Endothelial cell (in vitro differentiated cells): ENCODE data around the gene PRAC1. TPM values are rescaled to one million over a fixed set of nuclear protein-coding genes. Genes with fewer than 3 reads are reported as not detected.
A peak's percentile ranks its signal among the peaks of the same experiment; 100 is the strongest.

Source experiments
- DNase-seq: peaks from one replicate; pipeline ENCODE4 v3.0.0; 2021; ENCODE audit warnings: low spot score
- H3K27ac Mint-ChIP-seq: one replicate; pipeline ENCODE4 v1.8.0; 2021; ENCODE audit warnings: mixed read lengths, inconsistent platforms; ENCODE audit not compliant: unreplicated experiment
- H3K27me3 Mint-ChIP-seq: one replicate; pipeline ENCODE4 v1.8.0; 2021; ENCODE audit warnings: mild to moderate bottlenecking, moderate library complexity, mixed read lengths, inconsistent platforms; ENCODE audit not compliant: unreplicated experiment
- H3K36me3 Mint-ChIP-seq: one replicate; pipeline ENCODE4 v1.8.0; 2021; ENCODE audit warnings: mild to moderate bottlenecking, low read depth, mixed read lengths, inconsistent platforms; ENCODE audit not compliant: unreplicated experiment
- H3K4me1 Mint-ChIP-seq: one replicate; pipeline ENCODE4 v1.8.0; 2021; ENCODE audit warnings: mild to moderate bottlenecking, mixed read lengths, inconsistent platforms; ENCODE audit not compliant: unreplicated experiment
- H3K4me3 Mint-ChIP-seq: one replicate; pipeline ENCODE4 v1.8.0; 2021; ENCODE audit warnings: mild to moderate bottlenecking, mixed read lengths, inconsistent platforms; ENCODE audit not compliant: unreplicated experiment
- H3K9me3 Mint-ChIP-seq: one replicate; pipeline ENCODE4 v1.8.0; 2021; ENCODE audit warnings: mixed read lengths, inconsistent platforms; ENCODE audit not compliant: unreplicated experiment
- CTCF ChIP-seq: fragments of 200-600 bp; sonication (generic); IDR thresholded peaks from one replicate; pipeline ENCODE4 v1.5.0; 2021; ENCODE audit warnings: antibody characterized with exemption; ENCODE audit not compliant: unreplicated experiment
- microRNA-seq: library from miRNA; unstranded; fragments of <30 nt; microRNA quantifications from one replicate; pipeline ENCODE4, GENCODE V29; 2020; ENCODE audit not compliant: unreplicated experiment
- total RNA-seq: library from RNA; stranded (reverse); fragmentation: NEBNext Ultra II Directional; extraction: Animal tissue kit (Norgen Biotek cat#: 25700); gene quantifications from one replicate; pipeline ENCODE4 v1.2.1, GENCODE V29; 2021; ENCODE audit not compliant: unreplicated experiment

Gene PRAC1
- total RNA-seq, 1 donor from 2014 or later: not detected

GRCh38 chr17:48678141-48678971 is 44.0 kb downstream of the PRAC1 start:
- peak; percentile 94 for TF ChIP-seq CTCF
- Mint-ChIP-seq H3K36me3 (no peaks in the 10 kb centered on the region), H3K4me3 (no peak overlapping the region), H3K27ac (no peak overlapping the region), H3K4me1 (peaks cover 2% of the 10 kb centered on the region), H3K27me3 (peaks cover 4% of the 10 kb centered on the region), H3K9me3 (no peaks in the 10 kb centered on the region)
- peak; percentile 92 for DNase-seq

- H3K27ac Mint-ChIP-seq: no peak overlapping the region
- H3K27me3 Mint-ChIP-seq: peaks cover 4% of the 10 kb centered on the region
- H3K4me3 Mint-ChIP-seq: no peak overlapping the region
Measured at GRCh38 chr17:48676963-48677558, 45.3 kb downstream of the PRAC1 start.

GRCh38 chr17:48672340-48672739 is 50.0 kb downstream of the PRAC1 start:
- H3K4me3 Mint-ChIP-seq: no peak overlapping the region
- no peak overlapping the region for H3K27ac Mint-ChIP-seq
- no peak for DNase-seq
- H3K36me3 Mint-ChIP-seq: no peaks in the 10 kb centered on the region
- no peak for TF ChIP-seq CTCF
- H3K9me3 Mint-ChIP-seq: no peaks in the 10 kb centered on the region
- peaks cover 5% of the 10 kb centered on the region for H3K27me3 Mint-ChIP-seq
- peaks cover 2% of the 10 kb centered on the region for H3K4me1 Mint-ChIP-seq

More at GRCh38 chr17:48676963-48677558, 45.3 kb downstream of the PRAC1 start:
- no peak for TF ChIP-seq CTCF
- Mint-ChIP-seq H3K36me3 (no peaks in the 10 kb centered on the region), H3K9me3 (no peaks in the 10 kb centered on the region), H3K4me1 (peaks cover 2% of the 10 kb centered on the region)
- DNase-seq: no peak

Small RNA genes lying within 50 kb of the gene (microRNA-seq; reads per million reads assigned to microRNA genes)
- not detected for gene MIR3185

Other genes starting within 250 kb of the PRAC1 start
- not detected for gene HOXB1, start 191.5 kb downstream of the PRAC1 start, total RNA-seq
- gene HOXB2, start 177.4 kb downstream of the PRAC1 start, total RNA-seq: 5.6 TPM
- gene HOXB4, start 144.2 kb downstream of the PRAC1 start, total RNA-seq: 6.5 TPM
- 17.7 TPM for gene HOXB3, start 132.3 kb downstream of the PRAC1 start, total RNA-seq
- gene HOXB5, start 128.7 kb downstream of the PRAC1 start, total RNA-seq: 0.59 TPM
- gene HOXB6, start 117.5 kb downstream of the PRAC1 start, total RNA-seq: 1.9 TPM
- gene HOXB7, start 111.5 kb downstream of the PRAC1 start, total RNA-seq: 3.6 TPM
- gene HOXB8, start 107.2 kb downstream of the PRAC1 start, total RNA-seq: 0.15 TPM
- 0.49 TPM for gene HOXB9, start 96.2 kb downstream of the PRAC1 start, total RNA-seq
- gene PRAC2, start 667 bp upstream of the PRAC1 start, total RNA-seq: not detected
- gene HOXB13, start 6.2 kb upstream of the PRAC1 start, total RNA-seq: not detected
- 0.87 TPM for gene TTLL6, start 94.7 kb upstream of the PRAC1 start, total RNA-seq
- gene CALCOCO2, start 108.5 kb upstream of the PRAC1 start, total RNA-seq: 46.1 TPM
- 36.7 TPM for gene ATP5MC1, start 170.3 kb upstream of the PRAC1 start, total RNA-seq
- gene UBE2Z, start 185.9 kb upstream of the PRAC1 start, total RNA-seq: 81.8 TPM
- gene SNF8, start 222.3 kb upstream of the PRAC1 start, total RNA-seq: 149 TPM
- not detected for gene GIP, start 246.1 kb upstream of the PRAC1 start, total RNA-seq